ENCODE measurements around the gene KCNQ5.

KCNQ5 gene

DNA sequence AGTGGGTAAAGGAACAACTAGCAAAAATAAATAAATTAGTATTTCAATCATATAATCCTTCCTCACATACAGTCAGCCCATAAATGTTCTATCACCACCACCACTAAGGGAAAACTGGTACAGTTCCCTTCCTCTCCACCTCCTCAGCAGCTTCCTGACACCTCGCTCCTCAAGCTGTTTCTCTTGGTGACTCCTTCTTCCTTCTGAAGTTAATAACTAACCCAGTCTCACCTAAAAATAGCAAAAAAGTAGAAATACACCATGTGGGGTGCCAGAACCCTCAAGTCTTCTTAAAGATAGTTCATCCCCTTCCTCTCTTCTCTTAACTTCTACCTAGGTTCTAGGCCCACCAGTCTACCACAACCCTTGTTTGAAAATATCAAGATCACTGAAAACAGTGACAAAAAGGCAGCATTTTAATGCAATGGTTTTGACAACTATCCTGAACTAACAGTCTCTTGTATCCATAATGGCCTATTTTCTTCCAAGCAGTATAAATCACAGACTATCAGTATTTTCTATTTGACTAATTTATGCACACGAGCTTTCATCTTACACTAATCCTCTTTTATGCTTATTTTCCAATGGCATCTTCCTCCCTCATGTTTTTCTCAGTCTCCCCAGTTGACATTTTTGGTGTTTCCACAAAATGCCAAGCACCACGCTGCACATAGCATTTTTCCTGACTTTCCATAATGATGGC, 518.0 kb downstream of the KCNQ5 start:
- TF ChIP-seq POLR2AphosphoS5 (IDR thresholded peaks at IDR 0.05; ENCODE audit: borderline replicate concordance, low read depth, low read length) (no peak), FOXP2 (optimal IDR thresholded peaks at IDR 0.05; ENCODE audit: control extremely low read depth, extremely low read length, insufficient read depth) (no peak), EZH2 (IDR thresholded peaks at IDR 0.05) (no peak)

DNA sequence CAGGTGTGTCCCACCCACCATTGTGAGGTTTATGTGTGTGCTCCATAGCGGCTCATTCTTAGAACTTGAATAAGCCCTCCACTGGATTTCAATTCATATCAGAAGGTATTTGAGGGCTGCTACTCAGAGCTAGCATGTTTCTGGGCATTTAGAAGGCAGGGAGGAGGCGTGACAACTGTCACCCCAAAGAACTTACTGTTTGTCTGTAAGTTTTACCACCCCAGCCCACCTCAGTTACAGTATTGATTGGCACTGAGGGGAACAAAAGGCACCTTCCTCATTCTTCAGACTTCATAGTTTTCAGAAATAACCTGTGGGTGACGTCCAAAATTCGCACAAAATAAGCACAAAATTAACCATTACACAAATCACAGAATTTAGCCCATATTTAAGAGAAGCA, 521.7 kb downstream of the KCNQ5 start:
- DNase-seq (ENCODE audit: low read depth, low spot score) = no peak
- no peak for TF ChIP-seq POLR2AphosphoS5 (IDR thresholded peaks at IDR 0.05; ENCODE audit: borderline replicate concordance, low read depth, low read length)
- no peak for TF ChIP-seq EZH2 (IDR thresholded peaks at IDR 0.05)
- TF ChIP-seq FOXP2 (optimal IDR thresholded peaks at IDR 0.05; ENCODE audit: control extremely low read depth, extremely low read length, insufficient read depth) = no peak

More for the DNA sequence above, 518.0 kb downstream of the KCNQ5 start:
- Histone ChIP-seq H3K27ac (no peak overlapping the region), H3K4me3 (no peak overlapping the region), H3K9me3 (ENCODE audit: low read depth, low read length) (no peaks in the 10 kb centered on the region), H3K36me3 (ENCODE audit: insufficient read depth, low read length) (no peaks in the 10 kb centered on the region; the same call in 1 of the 2 replicates), H3K9ac (ENCODE audit: insufficient read length) (no peak overlapping the region)
- no peak for DNase-seq (ENCODE audit: low read depth, low spot score)

DNA sequence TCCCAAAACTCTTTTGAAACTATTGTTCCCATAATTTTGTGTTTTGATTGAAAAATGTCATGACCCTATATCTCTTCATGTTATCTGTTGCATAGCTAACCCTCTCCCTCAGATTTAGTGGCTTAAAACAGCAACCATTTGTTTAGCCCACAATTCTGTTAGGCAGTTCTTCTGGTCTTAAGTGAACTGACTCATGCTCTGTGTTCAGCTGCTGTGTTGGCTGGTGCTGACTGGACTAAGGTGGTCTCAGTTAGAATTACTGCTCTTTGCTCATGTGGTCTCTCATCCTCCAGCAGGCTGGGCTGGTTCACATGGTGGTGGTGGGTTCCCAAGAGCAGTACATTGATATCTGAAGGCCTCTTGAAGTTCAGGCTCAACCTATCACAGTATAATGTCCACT, 522.7 kb downstream of the KCNQ5 start:
- no peak overlapping the region for H3K9ac ChIP-seq (ENCODE audit: insufficient read length)
- no peak for TF ChIP-seq FOXP2 (optimal IDR thresholded peaks at IDR 0.05; ENCODE audit: control extremely low read depth, extremely low read length, insufficient read depth)
- TF ChIP-seq POLR2AphosphoS5 (IDR thresholded peaks at IDR 0.05; ENCODE audit: borderline replicate concordance, low read depth, low read length) = no peak
- no peak for TF ChIP-seq EZH2 (IDR thresholded peaks at IDR 0.05)
- no peak overlapping the region for H3K27ac ChIP-seq
- no peaks in the 10 kb centered on the region for H3K36me3 ChIP-seq (ENCODE audit: insufficient read depth, low read length)
- no peak overlapping the region for H3K4me3 ChIP-seq
- DNase-seq (ENCODE audit: low read depth, low spot score) = no peak
- no peaks in the 10 kb centered on the region for H3K9me3 ChIP-seq (ENCODE audit: low read depth, low read length)

More for the DNA sequence above, 521.7 kb downstream of the KCNQ5 start:
- no peak overlapping the region for H3K9ac ChIP-seq (ENCODE audit: insufficient read length)
- no peak overlapping the region for H3K27ac ChIP-seq
- H3K4me3 ChIP-seq = no peak overlapping the region
- H3K36me3 ChIP-seq (ENCODE audit: insufficient read depth, low read length) = no peaks in the 10 kb centered on the region
- H3K9me3 ChIP-seq (ENCODE audit: low read depth, low read length) = no peaks in the 10 kb centered on the region

DNA sequence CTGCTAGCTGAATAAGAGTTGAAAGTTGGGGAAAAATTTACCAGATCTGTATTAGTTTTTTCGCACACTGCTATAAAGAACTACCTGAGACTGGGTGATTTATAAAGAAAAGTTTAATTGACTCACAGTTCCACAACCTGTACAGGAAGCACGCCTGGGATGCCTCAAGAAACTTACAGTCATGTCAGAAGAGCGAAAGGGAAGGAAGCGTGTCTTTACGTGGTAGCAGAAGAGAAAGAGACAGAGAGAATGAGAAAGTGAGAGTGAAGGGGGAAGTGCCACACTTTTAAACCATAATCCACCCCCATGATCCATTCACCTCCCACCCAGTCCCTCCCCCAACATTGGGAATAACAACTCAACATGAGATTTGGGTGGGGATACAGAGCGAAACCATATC, 523.8 kb downstream of the KCNQ5 start:
- TF ChIP-seq EZH2 (IDR thresholded peaks at IDR 0.05) = no peak
- no peak for TF ChIP-seq POLR2AphosphoS5 (IDR thresholded peaks at IDR 0.05; ENCODE audit: borderline replicate concordance, low read depth, low read length)
- no peak for TF ChIP-seq FOXP2 (optimal IDR thresholded peaks at IDR 0.05; ENCODE audit: control extremely low read depth, extremely low read length, insufficient read depth)
- no peak for DNase-seq (ENCODE audit: low read depth, low spot score)
- no peak overlapping the region for H3K4me3 ChIP-seq
- no peak overlapping the region for H3K27ac ChIP-seq
- H3K36me3 ChIP-seq (ENCODE audit: insufficient read depth, low read length) = no peaks in the 10 kb centered on the region
- H3K9me3 ChIP-seq (ENCODE audit: low read depth, low read length) = no peaks in the 10 kb centered on the region
- no peak overlapping the region for H3K9ac ChIP-seq (ENCODE audit: insufficient read length)

DNA sequence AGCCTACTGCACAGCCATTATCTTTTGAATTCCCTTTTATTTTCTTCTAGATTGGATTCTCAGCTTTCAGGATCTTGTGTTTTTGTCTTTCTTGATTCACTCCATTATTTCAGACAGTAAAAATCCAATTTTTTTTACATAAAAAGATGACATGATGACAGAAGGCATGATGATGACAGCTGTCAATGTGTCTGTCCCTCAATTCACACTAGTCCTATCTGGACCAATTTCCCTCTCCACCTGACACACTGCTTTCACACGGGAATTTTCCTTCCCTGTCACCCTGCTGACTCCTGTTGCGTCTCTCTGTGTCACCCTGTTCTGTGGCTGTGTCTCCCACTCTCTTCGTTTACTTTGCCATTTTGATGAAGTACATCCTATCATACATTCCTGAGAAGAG, 529.9 kb downstream of the KCNQ5 start:
- TF ChIP-seq FOXP2 (optimal IDR thresholded peaks at IDR 0.05; ENCODE audit: control extremely low read depth, extremely low read length, insufficient read depth) (no peak), EZH2 (IDR thresholded peaks at IDR 0.05) (no peak), POLR2AphosphoS5 (IDR thresholded peaks at IDR 0.05; ENCODE audit: borderline replicate concordance, low read depth, low read length) (no peak)
- no peaks in the 10 kb centered on the region for H3K36me3 ChIP-seq (ENCODE audit: insufficient read depth, low read length)
- H3K27ac ChIP-seq = no peak overlapping the region
- no peaks in the 10 kb centered on the region for H3K9me3 ChIP-seq (ENCODE audit: low read depth, low read length)
- H3K9ac ChIP-seq (ENCODE audit: insufficient read length) = no peak overlapping the region
- H3K4me3 ChIP-seq = no peak overlapping the region
- no peak for DNase-seq (ENCODE audit: low read depth, low spot score)

DNA sequence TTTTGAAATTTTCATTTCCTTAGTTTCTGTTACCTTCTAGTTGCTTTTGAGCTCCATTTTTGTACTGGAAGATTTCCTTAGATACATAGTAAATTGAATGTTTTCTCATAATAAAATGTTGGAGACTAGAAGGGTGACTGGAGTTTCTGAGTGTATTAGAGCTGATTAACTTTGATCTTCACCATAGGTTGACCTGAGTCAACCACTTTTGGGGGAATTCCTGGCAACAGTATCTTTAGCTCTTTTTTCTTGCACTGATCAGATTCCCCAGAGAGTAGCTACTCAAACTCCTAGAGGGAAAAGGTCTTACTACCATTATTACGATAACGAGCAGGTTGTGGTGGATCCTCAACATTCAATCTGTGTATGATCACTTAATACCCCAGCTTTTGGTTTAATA, 530.7 kb downstream of the KCNQ5 start:
- no peaks in the 10 kb centered on the region; the same call in 1 of the 2 replicates for H3K36me3 ChIP-seq (ENCODE audit: insufficient read depth, low read length)
- no peak for DNase-seq (ENCODE audit: low read depth, low spot score)
- no peak for TF ChIP-seq FOXP2 (optimal IDR thresholded peaks at IDR 0.05; ENCODE audit: control extremely low read depth, extremely low read length, insufficient read depth)
- TF ChIP-seq POLR2AphosphoS5 (IDR thresholded peaks at IDR 0.05; ENCODE audit: borderline replicate concordance, low read depth, low read length) = no peak
- no peak for TF ChIP-seq EZH2 (IDR thresholded peaks at IDR 0.05)
- H3K4me3 ChIP-seq = no peak overlapping the region
- no peak overlapping the region for H3K27ac ChIP-seq
- H3K9me3 ChIP-seq (ENCODE audit: low read depth, low read length) = no peaks in the 10 kb centered on the region
- H3K9ac ChIP-seq (ENCODE audit: insufficient read length) = no peak overlapping the region

DNA sequence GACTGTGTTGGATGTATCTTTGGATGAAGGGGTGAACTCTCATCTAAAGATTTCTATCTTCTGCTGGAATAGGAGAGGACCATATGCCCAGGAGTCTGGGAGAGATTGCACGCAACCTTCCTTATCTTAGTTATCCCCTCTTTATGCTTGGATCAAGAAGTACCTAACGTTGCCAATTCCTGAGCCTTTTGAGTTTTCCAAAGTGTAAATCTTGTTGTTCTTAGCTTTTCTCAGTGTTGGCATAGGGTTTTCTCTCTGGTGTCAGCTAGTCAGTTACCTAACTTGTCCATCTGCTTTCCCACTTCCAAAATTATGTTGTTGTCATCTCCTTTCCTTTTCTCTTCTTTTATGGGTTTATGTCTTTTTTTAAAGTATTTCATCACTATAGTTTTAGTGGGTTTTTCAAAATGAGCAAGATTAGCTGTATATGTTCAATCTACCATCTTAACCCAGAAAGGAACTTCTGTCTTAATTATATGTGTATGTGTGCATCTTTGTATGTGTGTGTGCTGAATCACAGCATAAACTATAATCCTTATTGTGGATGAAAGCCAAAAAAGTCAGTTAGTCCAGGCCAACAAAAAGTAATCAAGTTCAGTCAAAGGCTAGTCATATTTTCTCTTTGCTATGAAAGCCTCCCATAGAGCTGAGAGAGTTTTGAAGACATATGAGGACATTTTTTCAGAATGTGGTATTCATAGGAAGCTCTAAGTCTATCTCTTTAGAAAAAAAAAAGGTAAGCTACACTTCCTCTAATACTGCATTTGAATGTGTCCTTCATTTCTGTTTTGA, 531.3 kb downstream of the KCNQ5 start:
- H3K9ac ChIP-seq (ENCODE audit: insufficient read length) = no peak overlapping the region
- no peak for DNase-seq (ENCODE audit: low read depth, low spot score)
- H3K4me3 ChIP-seq = no peak overlapping the region
- TF ChIP-seq POLR2AphosphoS5 (IDR thresholded peaks at IDR 0.05; ENCODE audit: borderline replicate concordance, low read depth, low read length) (no peak), EZH2 (IDR thresholded peaks at IDR 0.05) (no peak), FOXP2 (optimal IDR thresholded peaks at IDR 0.05; ENCODE audit: control extremely low read depth, extremely low read length, insufficient read depth) (no peak)
- H3K36me3 ChIP-seq (ENCODE audit: insufficient read depth, low read length) = no peaks in the 10 kb centered on the region; the same call in 1 of the 2 replicates
- H3K9me3 ChIP-seq (ENCODE audit: low read depth, low read length) = no peaks in the 10 kb centered on the region
- H3K27ac ChIP-seq = no peak overlapping the region
